ENCODE measurements around the gene XRCC5. TPM values are rescaled to one million over a fixed set of nuclear protein-coding genes. Genes with fewer than 3 reads are reported as not detected.
A peak's percentile ranks its signal among the peaks of the same experiment; 100 is the strongest.

XRCC5 gene
- total and polyA plus RNA-seq, 10 of the 15 experiments (the other 5 are each of a cell fraction or from before 2014, with no cell fraction given) = 259 to 815 (median 530) TPM

DNA sequence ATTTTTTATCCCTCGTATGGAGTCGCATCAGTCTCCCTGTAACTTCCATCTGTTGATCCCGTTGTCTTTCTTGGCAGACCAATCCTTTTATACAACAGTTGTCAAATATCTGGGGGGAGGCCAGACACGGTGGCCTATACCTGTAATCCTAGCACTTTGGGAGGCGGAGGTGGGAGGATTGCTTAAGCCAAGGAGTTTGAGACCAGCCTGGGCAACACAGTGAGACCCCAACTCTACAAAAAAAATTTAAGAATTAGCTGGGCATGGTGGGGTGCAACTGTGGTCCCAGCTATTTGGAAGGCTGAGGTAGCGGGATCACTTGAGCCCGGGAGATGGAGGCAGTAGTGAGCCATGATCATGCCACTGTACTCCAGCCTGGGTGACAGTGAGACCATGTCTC lies 2.0 kb downstream of the XRCC5 start:
- TF ChIP-seq POLR2A (IDR thresholded peaks at IDR 0.05; ENCODE audit: low read depth, low read length) (peak; percentile 24; the same call in 1 of the 2 replicates), PML (IDR thresholded peaks at IDR 0.05; ENCODE audit: low read length) (no peak)
- ChIA-PET CTCF (interaction anchor here (0.9 to 8.6 kb wide), 22 partner anchors 8 to 407 kb away, joined by 3 to 105 read pairs (median 5); no protein-coding TSS in a partner anchor), RAD21 (ENCODE audit: unreplicated experiment) (interaction anchor here (0.6 to 6.6 kb wide), 7 partner anchors 14 to 735 kb away, joined by 3 to 42 read pairs (median 4); no protein-coding TSS in a partner anchor), SMC1A (ENCODE audit: uncharacterized antibody, unreplicated experiment) (interaction anchor here (0.8 to 7.6 kb wide), 15 partner anchors 12 to 306 kb away, joined by 3 to 59 read pairs (median 5); partner anchors contain the start of genes PECR and TMEM169), POLR2A (interaction anchor here (0.6 to 4.5 kb wide), 6 partner anchors 28 to 109 kb away, joined by 3 to 42 read pairs (median 4); partner anchors contain the start of genes PECR and TMEM169)
- intact Hi-C loops (cut with micrococcal nuclease; ENCODE audit: unreplicated experiment) = loop anchor here (5.0 to 10.0 kb wide), 4 partner anchors 156 to 554 kb away; partner anchors contain the start of gene SMARCAL1
- H3K79me2 ChIP-seq (ENCODE audit: control insufficient read depth, insufficient read depth, low read length) = peaks cover 63% of the 10 kb centered on the region
- peak overlapping the region; percentile 94 for H3K4me3 ChIP-seq
- 96% methylated on average over 7 of the region's 7 CpGs for WGBS (ENCODE audit: insufficient coverage, insufficient replicate concordance, low lambda C conversion rate, missing lambda C conversion rate)
- FAIRE-seq (no peak), DNase-seq (ENCODE audit: low read depth, low spot score) (no peak), ATAC-seq (no peak)
- H3K36me3 ChIP-seq (ENCODE audit: control insufficient read depth in 2 of 2, insufficient read depth in 2 of 2, low read length in 1 of 2) = peaks cover 0 to 6% of the 10 kb centered on the region in 2 experiments; a peak in 3 of 4 replicates
- H4K20me1 ChIP-seq (ENCODE audit: control insufficient read depth, insufficient read depth) = no peaks in the 10 kb centered on the region
- no peaks in the 10 kb centered on the region for H3K27me3 ChIP-seq (replicated peaks in 1 of 2; ENCODE audit: control insufficient read depth in 2 of 2, insufficient read depth in 2 of 2, low read length in 1 of 2)
- no peak overlapping the region for H2AFZ ChIP-seq (ENCODE audit: control insufficient read depth, low read depth, low read length)
- peak overlapping the region; percentile 93 for H3K4me2 ChIP-seq (ENCODE audit: control insufficient read depth, insufficient read depth)
- H3K27ac ChIP-seq (ENCODE audit: control insufficient read depth, insufficient read depth) = peak overlapping the region; percentile 99
- in situ Hi-C loops (cut with MboI) = no loop called here
- H3K9ac ChIP-seq (ENCODE audit: control insufficient read depth, insufficient read depth, low read length) = peak overlapping the region; percentile 99
- BruUV-seq (replicated peaks) = no TSS peak
- peaks cover 29% of the 10 kb centered on the region for H3K4me1 ChIP-seq (ENCODE audit: control insufficient read depth, insufficient read depth, low read length)
- H3K9me3 ChIP-seq (replicated peaks; ENCODE audit: control insufficient read depth, insufficient read depth, low read length) = no peaks in the 10 kb centered on the region

DNA sequence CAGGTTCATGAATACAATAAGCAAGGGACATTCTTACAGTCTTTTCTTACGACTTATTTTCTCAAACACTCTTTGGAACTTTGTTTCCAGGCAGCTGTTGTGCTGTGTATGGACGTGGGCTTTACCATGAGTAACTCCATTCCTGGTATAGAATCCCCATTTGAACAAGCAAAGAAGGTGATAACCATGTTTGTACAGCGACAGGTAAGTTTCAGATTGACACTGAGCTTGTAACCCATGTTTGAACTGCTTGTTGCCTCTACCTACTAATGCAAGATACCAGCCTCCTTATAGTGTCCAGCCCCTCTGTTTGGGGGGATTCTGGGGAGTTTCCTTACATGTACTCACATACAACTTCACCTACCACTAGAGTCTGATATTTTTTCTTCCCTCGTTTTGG lies 3.8 kb downstream of the XRCC5 start:
- no TSS peak for BruUV-seq (replicated peaks)
- Histone ChIP-seq H2AFZ (ENCODE audit: control insufficient read depth, low read depth, low read length) (no peak overlapping the region), H3K27ac (ENCODE audit: control insufficient read depth, insufficient read depth) (peak overlapping the region; percentile 99), H4K20me1 (ENCODE audit: control insufficient read depth, insufficient read depth) (no peaks in the 10 kb centered on the region), H3K9me3 (replicated peaks; ENCODE audit: control insufficient read depth, insufficient read depth, low read length) (no peaks in the 10 kb centered on the region), H3K79me2 (ENCODE audit: control insufficient read depth, insufficient read depth, low read length) (peaks cover 81% of the 10 kb centered on the region), H3K4me1 (ENCODE audit: control insufficient read depth, insufficient read depth, low read length) (peaks cover 29% of the 10 kb centered on the region), H3K9ac (ENCODE audit: control insufficient read depth, insufficient read depth, low read length) (peak overlapping the region; percentile 51), H3K4me2 (ENCODE audit: control insufficient read depth, insufficient read depth) (peak overlapping the region; percentile 93), H3K36me3 (ENCODE audit: control insufficient read depth in 2 of 2, insufficient read depth in 2 of 2, low read length in 1 of 2) (peaks cover 0 to 15% of the 10 kb centered on the region in 2 experiments; a peak in 3 of 4 replicates), H3K4me3 (peak overlapping the region; percentile 94), H3K27me3 (replicated peaks in 1 of 2; ENCODE audit: control insufficient read depth in 2 of 2, insufficient read depth in 2 of 2, low read length in 1 of 2) (no peaks in the 10 kb centered on the region)
- FAIRE-seq (no peak), ATAC-seq (peak; percentile 1; the same call in 1 of the 3 replicates), DNase-seq (ENCODE audit: low read depth, low spot score) (no peak)
- ChIA-PET POLR2A (interaction anchor here (1.1 to 2.2 kb wide), 4 partner anchors 11 to 80 kb away, joined by 3 to 8 read pairs (median 5); no protein-coding TSS in a partner anchor), CTCF (interaction anchor here (0.6 to 8.6 kb wide), 18 partner anchors 9 to 291 kb away, joined by 3 to 105 read pairs (median 8); partner anchors contain the start of genes MREG, PECR and TMEM169), RAD21 (ENCODE audit: unreplicated experiment) (interaction anchor here (0.7 to 6.6 kb wide), 14 partner anchors 11 to 162 kb away, joined by 3 to 42 read pairs (median 4); partner anchors contain the start of genes PECR and TMEM169), SMC1A (ENCODE audit: uncharacterized antibody, unreplicated experiment) (interaction anchor here (0.7 to 7.6 kb wide), 13 partner anchors 10 to 162 kb away, joined by 3 to 59 read pairs (median 6); no protein-coding TSS in a partner anchor)
- TF ChIP-seq POLR2AphosphoS5 (IDR thresholded peaks at IDR 0.05; ENCODE audit: low read length) = 0 out of 2 replicates have a peak, but pooled peaks have one; percentile 58
- no peak for TF ChIP-seq BACH1 (IDR thresholded peaks at IDR 0.05; ENCODE audit: borderline replicate concordance)
- TF ChIP-seq CEBPB (IDR thresholded peaks at IDR 0.05; ENCODE audit: borderline replicate concordance in 1 of 2, low read depth in 2 of 2, low read length in 2 of 2) = 0 out of 4 replicates have a peak, but pooled peaks of 1 of the 2 experiments have one; percentile 33
- TF ChIP-seq WRNIP1 (IDR thresholded peaks at IDR 0.05; ENCODE audit: borderline replicate concordance, low read depth, low read length) = no peak
- peak; percentile 14; the same call in 1 of the 2 replicates for TF ChIP-seq MTA3 (IDR thresholded peaks at IDR 0.05; ENCODE audit: borderline replicate concordance, low read length)
- in situ Hi-C loops (cut with MboI) (no loop called here), intact Hi-C loops (cut with micrococcal nuclease; ENCODE audit: unreplicated experiment) (loop anchor here (1.0 to 10.0 kb wide), 7 partner anchors 56 to 552 kb away; partner anchors contain the start of gene SMARCAL1)
- WGBS (ENCODE audit: insufficient coverage, insufficient replicate concordance, low lambda C conversion rate, missing lambda C conversion rate) = 5% methylated on average over 4 of the region's 4 CpGs

All from GM12878 (cell line).